NK-92 treated with Interleukin-12 subunit alpha and Interleukin-12 subunit beta, amount 100 ng/mL, for 24 hours (cell line): ENCODE measurements around the gene OPN5.

Source experiments
- DNase-seq: peaks from one replicate; lab custom pipeline; 2025; lab: John Stamatoyannopoulos, UW

The OPN5 gene

GRCh38 chr6:47859175-47859574 is 77.3 kb downstream of the OPN5 start:
- DNase-seq = no peak

- DNase-seq = no peak
These were observed 80.9 kb downstream of the OPN5 start for GRCh38 chr6:47862731-47863130.

GRCh38 chr6:47865206-47865605 is 83.4 kb downstream of the OPN5 start:
- DNase-seq = no peak

- DNase-seq = no peak
These were observed 93.8 kb downstream of the OPN5 start for GRCh38 chr6:47875593-47875992.
